K562 (cell line): ENCODE data around the gene FRMD3. TPM values are rescaled to one million over a fixed set of nuclear protein-coding genes. Genes with fewer than 3 reads are reported as not detected.

Experiments used
- ATAC-seq: fragments of 200-7000 bp; cut with Tn5 transposase; 3 replicates; pipeline ENCODE4 v1.9.1; 2020; ENCODE audit warnings: moderate library complexity
- BruUV-seq: library from RNA; stranded (reverse); fragments of 400-500 nt; replicated peaks from 2 replicates; lab custom pipeline; 2021; lab: Mats Ljungman, UMichigan
- CTCF ChIA-PET: fragments of 300-600 bp; formaldehyde crosslinking; extraction: SDS; loops from one replicate; lab custom pipeline; 2021; ENCODE audit warnings: low intra/inter-chr PET ratio; lab: Yijun Ruan, JAX
- POLR2A ChIA-PET: fragments of 300-600, 350-650 bp; sonication (Branson Sonifier 250); formaldehyde crosslinking; extraction: SDS; loops from one replicate; lab custom pipeline; 2021; ENCODE audit warnings: antibody characterized with exemption, inconsistent platforms; lab: Yijun Ruan, JAX
- DNase-seq, 4 experiments: peaks; one replicate each; pipeline versions ENCODE4 v3.0.0 to v3.0.0-alpha.2; 2011 to 2018; ENCODE audit warnings: low spot score in 3 of 4, mixed read lengths in 3 of 4; ENCODE audit errors: extremely low read depth in 1 of 4
- FAIRE-seq: peaks from 2 replicates; lab custom pipeline; 2011; peaks lifted over from hg19 to GRCh38; lab: Jason Lieb, UNC
- H2AFZ ChIP-seq: 2 replicates; pipeline ENCODE4 v1.6.0; 2011; ENCODE audit warnings: low read depth, low read length, control low read depth, inconsistent platforms
- H3K27ac ChIP-seq: fragments of 200-600 bp; 3 replicates; pipeline ENCODE4 v1.8.0; 2011; ENCODE audit warnings: low read depth, mild to moderate bottlenecking, control low read depth, inconsistent platforms, low read length, moderate library complexity, mixed read lengths; ENCODE audit errors: extremely low read depth
- H3K27me3 ChIP-seq, 2 experiments: fragments of 300-600 bp in 1 of 2; 2 replicates in 1 of 2; 3 replicates in 1 of 2; pipeline versions ENCODE4 v1.6.0 to v1.8.0; 2011; ENCODE audit warnings: inconsistent platforms in 2 of 2, low read length in 2 of 2, mild to moderate bottlenecking in 1 of 2, mixed read lengths in 1 of 2, moderate library complexity in 1 of 2; ENCODE audit not compliant: control insufficient read depth in 2 of 2, insufficient read depth in 2 of 2
- H3K36me3 ChIP-seq: fragments of 300-600 bp; 3 replicates; pipeline ENCODE4 v1.8.0; 2011; ENCODE audit warnings: mild to moderate bottlenecking, low read length, inconsistent platforms; ENCODE audit not compliant: control insufficient read depth, insufficient read depth
- H3K4me1 ChIP-seq, 2 experiments: fragments of 200-600 bp in 1 of 2; replicated peaks in 1 of 2; 2 replicates in 1 of 2; 3 replicates in 1 of 2; pipeline versions ENCODE4 v1.5.1 to v1.8.0; 2011; ENCODE audit warnings: inconsistent platforms in 2 of 2, low read length in 2 of 2, mild to moderate bottlenecking in 1 of 2, mixed read lengths in 1 of 2, moderate library complexity in 1 of 2; ENCODE audit not compliant: control insufficient read depth in 2 of 2, insufficient read depth in 2 of 2
- H3K4me2 ChIP-seq: 2 replicates; pipeline ENCODE4 v1.6.1; 2011; ENCODE audit warnings: low read length, control low read depth, inconsistent platforms, mixed read lengths; ENCODE audit not compliant: insufficient read depth
- H3K4me3 ChIP-seq: fragments of 200-600 bp; sonication (generic), shearing (Covaris generic); 2 replicates; pipeline ENCODE4 v1.5.1; 2016; ENCODE audit warnings: control low read depth, inconsistent platforms
- H3K79me2 ChIP-seq: fragments of 200-600 bp; 3 replicates; pipeline ENCODE4 v1.8.0; 2011; ENCODE audit warnings: low read length, inconsistent platforms; ENCODE audit not compliant: control insufficient read depth, insufficient read depth
- H3K9ac ChIP-seq, 2 experiments: 2 replicates each; pipeline versions ENCODE4 v1.6.0 to v1.6.1; 2011; ENCODE audit warnings: low read depth in 2 of 2, low read length in 2 of 2, control low read depth in 1 of 2, inconsistent platforms in 1 of 2, mild to moderate bottlenecking in 1 of 2, mixed read lengths in 1 of 2; ENCODE audit not compliant: insufficient read depth in 1 of 2
- H3K9me1 ChIP-seq: one replicate; pipeline ENCODE4 v1.6.0; 2011; ENCODE audit warnings: inconsistent platforms, mild to moderate bottlenecking, low read length, moderate library complexity; ENCODE audit not compliant: control insufficient read depth, insufficient read depth
- H3K9me3 ChIP-seq: replicated peaks from 2 replicates; pipeline ENCODE4 v1.5.1; 2011; ENCODE audit warnings: low read depth, low read length, inconsistent platforms; ENCODE audit not compliant: control insufficient read depth, insufficient read depth
- H4K20me1 ChIP-seq: replicated peaks from 2 replicates; pipeline ENCODE4 v1.6.1; 2011; ENCODE audit warnings: low read length, inconsistent platforms, mixed read lengths; ENCODE audit not compliant: control insufficient read depth, insufficient read depth
- DDX20 ChIP-seq: fragments of 450-650 bp; IDR thresholded peaks from 2 replicates; pipeline ENCODE4 v1.6.1; 2016; ENCODE audit warnings: missing genetic modification characterization, low read depth, mild to moderate bottlenecking, missing compliant biosample characterization, moderate library complexity
- NCOA4 ChIP-seq: fragments of 450-650 bp; IDR thresholded peaks from 2 replicates; pipeline ENCODE4 v1.6.1; 2018; ENCODE audit warnings: mild to moderate bottlenecking; ENCODE audit not compliant: partially characterized antibody
- NCOA6 ChIP-seq: fragments of 450-650 bp; IDR thresholded peaks from 2 replicates; pipeline ENCODE4 v1.6.1; 2017; ENCODE audit warnings: mild to moderate bottlenecking
- RBBP5 ChIP-seq: fragments of 200-600 bp; sonication (generic); IDR thresholded peaks from 2 replicates; pipeline ENCODE4 v1.6.1; 2012; ENCODE audit warnings: borderline replicate concordance, mild to moderate bottlenecking, low read length, control low read depth, inconsistent platforms; ENCODE audit not compliant: insufficient read depth, poor library complexity, severe bottlenecking
- XRCC5 ChIP-seq: fragments of 200-400 bp; formaldehyde crosslinking; IDR thresholded peaks from 2 replicates; pipeline ENCODE4 v1.6.1; 2017; ENCODE audit warnings: low read depth, mild to moderate bottlenecking, low read length
- ZBED1 ChIP-seq: IDR thresholded peaks from 2 replicates; pipeline ENCODE4 v1.6.1; 2014
- ZNF57 ChIP-seq: fragments of 450-650 bp; formaldehyde crosslinking; IDR thresholded peaks from 2 replicates; pipeline ENCODE4 v1.4.0; 2020; ENCODE audit warnings: mild to moderate bottlenecking, moderate library complexity
- WGBS: fragments of 100-300 bp; shearing (Covaris generic); methylation state at CpG from one replicate; pipeline ENCODE4 v1.1.6; 2016; ENCODE audit warnings: low coverage, mixed read lengths; ENCODE audit not compliant: insufficient coverage; ENCODE audit errors: missing lambda C conversion rate; 5-methylcytosine and 5-hydroxymethylcytosine counted together
- in situ Hi-C: fragments of 300-500 bp; cut with MboI; formaldehyde crosslinking; loops from 4 replicates; pipeline ENCODE4 v1.15.0; 2018; ENCODE audit warnings: inconsistent platforms, mixed read lengths
- intact Hi-C: fragments of 100-400 bp; cut with micrococcal nuclease; formaldehyde crosslinking; loops from 2 replicates; pipeline ENCODE4 v1.14.2; 2022
- polyA plus RNA-seq, 8 experiments: library from polyadenylated mRNA; depleted of rRNA in 4 of 8; stranded (reverse) in 5 of 8; unstranded in 3 of 8; fragments of >200 nt; fragmentation: Nextera tagmentation in 2 of 8; fragmentation: Illumina TruSeq in 1 of 8; extraction: Ambion mirVana in 2 of 8; extraction: Trizol in 1 of 8; gene quantifications; 2 replicates each; pipeline versions ENCODE4 v1.2.1 to v1.2.3, GENCODE V29; 2011 to 2014; ENCODE audit warnings: inconsistent platforms in 1 of 8, missing spikeins in 1 of 8
- total RNA-seq, 7 experiments: library from RNA; depleted of rRNA in 6 of 7; stranded (reverse); fragments of >200 nt in 6 of 7; fragmentation: Illumina TruSeq in 2 of 7; extraction: Trizol in 2 of 7; gene quantifications; 2 replicates each; pipeline versions ENCODE4 v1.2.1 to v1.2.3, GENCODE V29; 2011 to 2021; ENCODE audit warnings: low replicate concordance in 1 of 7
- TF ChIP-seq, protein P1 (sequence below): sonication (generic); formaldehyde crosslinking; IDR thresholded peaks from 2 replicates; pipeline ENCODE4 v1.4.0; 2020; ENCODE audit warnings: mild to moderate bottlenecking, missing genetic modification reagents
- TF ChIP-seq, protein P2 (sequence below): fragments of 450-650 bp; IDR thresholded peaks from 2 replicates; pipeline ENCODE4 v1.6.1; 2016

Gene FRMD3
- total and polyA plus RNA-seq, 9 of the 15 experiments (the other 6 are each of a cell fraction or from before 2014, with no cell fraction given), result 0.09 to 0.51 (median 0.21) TPM

DNA sequence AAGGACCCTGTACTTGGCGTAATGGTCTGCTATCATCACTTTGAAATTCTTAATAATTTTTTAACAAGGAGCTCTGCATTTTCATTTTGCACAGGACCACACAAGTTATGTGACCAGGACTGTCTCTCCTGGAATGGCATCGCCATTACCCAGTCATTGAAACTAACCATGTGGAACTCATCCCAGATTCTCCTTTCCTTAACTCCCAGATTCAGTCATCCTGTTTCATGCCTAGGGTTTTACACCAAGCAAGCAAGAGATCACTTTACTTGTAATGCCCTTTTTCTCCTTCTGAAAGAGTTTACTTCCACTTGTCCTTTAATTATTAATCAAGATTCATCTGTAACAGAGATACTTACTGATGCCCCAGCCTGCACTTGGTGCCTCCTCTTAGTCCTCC, 12.0 kb downstream of the FRMD3 start:
- ATAC-seq (no peak), FAIRE-seq (no peak), DNase-seq (no peak)
- Histone ChIP-seq H3K79me2 (no peaks in the 10 kb centered on the region), H3K4me3 (no peak overlapping the region), H3K4me2 (no peak overlapping the region), H2AFZ (no peak overlapping the region), H3K4me1 (no peaks in the 10 kb centered on the region), H3K27me3 (no peaks in the 10 kb centered on the region), H4K20me1 (no peaks in the 10 kb centered on the region), H3K27ac (no peak overlapping the region), H3K9ac (no peak overlapping the region), H3K36me3 (no peaks in the 10 kb centered on the region), H3K9me3 (no peaks in the 10 kb centered on the region), H3K9me1 (no peaks in the 10 kb centered on the region)
- intact Hi-C loops, result no loop called here
- ChIA-PET POLR2A (no interaction called here), CTCF (no interaction called here)
- WGBS, result 0% methylated on average over 2 of the region's 2 CpGs
- in situ Hi-C loops, result no loop called here
- TF ChIP-seq NCOA4, result no peak
- TF ChIP-seq, protein P1, sequence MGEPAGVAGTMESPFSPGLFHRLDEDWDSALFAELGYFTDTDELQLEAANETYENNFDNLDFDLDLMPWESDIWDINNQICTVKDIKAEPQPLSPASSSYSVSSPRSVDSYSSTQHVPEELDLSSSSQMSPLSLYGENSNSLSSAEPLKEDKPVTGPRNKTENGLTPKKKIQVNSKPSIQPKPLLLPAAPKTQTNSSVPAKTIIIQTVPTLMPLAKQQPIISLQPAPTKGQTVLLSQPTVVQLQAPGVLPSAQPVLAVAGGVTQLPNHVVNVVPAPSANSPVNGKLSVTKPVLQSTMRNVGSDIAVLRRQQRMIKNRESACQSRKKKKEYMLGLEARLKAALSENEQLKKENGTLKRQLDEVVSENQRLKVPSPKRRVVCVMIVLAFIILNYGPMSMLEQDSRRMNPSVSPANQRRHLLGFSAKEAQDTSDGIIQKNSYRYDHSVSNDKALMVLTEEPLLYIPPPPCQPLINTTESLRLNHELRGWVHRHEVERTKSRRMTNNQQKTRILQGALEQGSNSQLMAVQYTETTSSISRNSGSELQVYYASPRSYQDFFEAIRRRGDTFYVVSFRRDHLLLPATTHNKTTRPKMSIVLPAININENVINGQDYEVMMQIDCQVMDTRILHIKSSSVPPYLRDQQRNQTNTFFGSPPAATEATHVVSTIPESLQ (CRISPR knock-in tag), result no peak
- no peak for TF ChIP-seq XRCC5
- no peak for TF ChIP-seq DDX20
- no peak for TF ChIP-seq RBBP5
- no peak for TF ChIP-seq NCOA6
- TF ChIP-seq ZNF57 (CRISPR knock-in tag), result no peak
- TF ChIP-seq, protein P2, sequence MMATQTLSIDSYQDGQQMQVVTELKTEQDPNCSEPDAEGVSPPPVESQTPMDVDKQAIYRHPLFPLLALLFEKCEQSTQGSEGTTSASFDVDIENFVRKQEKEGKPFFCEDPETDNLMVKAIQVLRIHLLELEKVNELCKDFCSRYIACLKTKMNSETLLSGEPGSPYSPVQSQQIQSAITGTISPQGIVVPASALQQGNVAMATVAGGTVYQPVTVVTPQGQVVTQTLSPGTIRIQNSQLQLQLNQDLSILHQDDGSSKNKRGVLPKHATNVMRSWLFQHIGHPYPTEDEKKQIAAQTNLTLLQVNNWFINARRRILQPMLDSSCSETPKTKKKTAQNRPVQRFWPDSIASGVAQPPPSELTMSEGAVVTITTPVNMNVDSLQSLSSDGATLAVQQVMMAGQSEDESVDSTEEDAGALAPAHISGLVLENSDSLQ, result no peak
- no peak for TF ChIP-seq ZBED1
- no TSS peak for BruUV-seq
